ENCODE measurements around the gene ARHGAP9.

DNA sequence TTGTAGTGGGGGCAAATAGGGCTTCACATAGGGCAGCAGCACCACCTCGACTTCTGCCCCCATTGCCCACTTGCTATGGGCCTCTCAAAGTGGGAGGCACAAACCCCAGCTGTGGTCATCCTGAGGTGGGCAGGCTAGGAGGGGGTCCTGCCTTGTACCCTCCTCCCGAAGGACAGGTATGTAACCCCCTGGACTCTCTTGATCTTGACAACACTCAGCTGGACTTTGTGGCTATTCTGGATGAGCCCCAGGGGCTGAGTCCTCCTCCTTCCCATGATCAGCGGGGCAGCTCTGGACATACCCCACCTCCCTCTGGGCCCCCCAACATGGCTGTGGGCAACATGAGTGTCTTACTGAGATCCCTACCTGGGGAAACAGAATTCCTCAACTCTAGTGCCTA, 8.0 kb downstream of the ARHGAP9 start:
- TF ChIP-seq POLR2AphosphoS5 (IDR thresholded peaks at IDR 0.05; ENCODE audit: low read depth, low read length), result no peak
- TF ChIP-seq, protein P1, sequence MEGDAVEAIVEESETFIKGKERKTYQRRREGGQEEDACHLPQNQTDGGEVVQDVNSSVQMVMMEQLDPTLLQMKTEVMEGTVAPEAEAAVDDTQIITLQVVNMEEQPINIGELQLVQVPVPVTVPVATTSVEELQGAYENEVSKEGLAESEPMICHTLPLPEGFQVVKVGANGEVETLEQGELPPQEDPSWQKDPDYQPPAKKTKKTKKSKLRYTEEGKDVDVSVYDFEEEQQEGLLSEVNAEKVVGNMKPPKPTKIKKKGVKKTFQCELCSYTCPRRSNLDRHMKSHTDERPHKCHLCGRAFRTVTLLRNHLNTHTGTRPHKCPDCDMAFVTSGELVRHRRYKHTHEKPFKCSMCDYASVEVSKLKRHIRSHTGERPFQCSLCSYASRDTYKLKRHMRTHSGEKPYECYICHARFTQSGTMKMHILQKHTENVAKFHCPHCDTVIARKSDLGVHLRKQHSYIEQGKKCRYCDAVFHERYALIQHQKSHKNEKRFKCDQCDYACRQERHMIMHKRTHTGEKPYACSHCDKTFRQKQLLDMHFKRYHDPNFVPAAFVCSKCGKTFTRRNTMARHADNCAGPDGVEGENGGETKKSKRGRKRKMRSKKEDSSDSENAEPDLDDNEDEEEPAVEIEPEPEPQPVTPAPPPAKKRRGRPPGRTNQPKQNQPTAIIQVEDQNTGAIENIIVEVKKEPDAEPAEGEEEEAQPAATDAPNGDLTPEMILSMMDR (IDR thresholded peaks at IDR 0.05), result no peak
- TF ChIP-seq, protein P2, sequence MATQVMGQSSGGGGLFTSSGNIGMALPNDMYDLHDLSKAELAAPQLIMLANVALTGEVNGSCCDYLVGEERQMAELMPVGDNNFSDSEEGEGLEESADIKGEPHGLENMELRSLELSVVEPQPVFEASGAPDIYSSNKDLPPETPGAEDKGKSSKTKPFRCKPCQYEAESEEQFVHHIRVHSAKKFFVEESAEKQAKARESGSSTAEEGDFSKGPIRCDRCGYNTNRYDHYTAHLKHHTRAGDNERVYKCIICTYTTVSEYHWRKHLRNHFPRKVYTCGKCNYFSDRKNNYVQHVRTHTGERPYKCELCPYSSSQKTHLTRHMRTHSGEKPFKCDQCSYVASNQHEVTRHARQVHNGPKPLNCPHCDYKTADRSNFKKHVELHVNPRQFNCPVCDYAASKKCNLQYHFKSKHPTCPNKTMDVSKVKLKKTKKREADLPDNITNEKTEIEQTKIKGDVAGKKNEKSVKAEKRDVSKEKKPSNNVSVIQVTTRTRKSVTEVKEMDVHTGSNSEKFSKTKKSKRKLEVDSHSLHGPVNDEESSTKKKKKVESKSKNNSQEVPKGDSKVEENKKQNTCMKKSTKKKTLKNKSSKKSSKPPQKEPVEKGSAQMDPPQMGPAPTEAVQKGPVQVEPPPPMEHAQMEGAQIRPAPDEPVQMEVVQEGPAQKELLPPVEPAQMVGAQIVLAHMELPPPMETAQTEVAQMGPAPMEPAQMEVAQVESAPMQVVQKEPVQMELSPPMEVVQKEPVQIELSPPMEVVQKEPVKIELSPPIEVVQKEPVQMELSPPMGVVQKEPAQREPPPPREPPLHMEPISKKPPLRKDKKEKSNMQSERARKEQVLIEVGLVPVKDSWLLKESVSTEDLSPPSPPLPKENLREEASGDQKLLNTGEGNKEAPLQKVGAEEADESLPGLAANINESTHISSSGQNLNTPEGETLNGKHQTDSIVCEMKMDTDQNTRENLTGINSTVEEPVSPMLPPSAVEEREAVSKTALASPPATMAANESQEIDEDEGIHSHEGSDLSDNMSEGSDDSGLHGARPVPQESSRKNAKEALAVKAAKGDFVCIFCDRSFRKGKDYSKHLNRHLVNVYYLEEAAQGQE (IDR thresholded peaks at IDR 0.05; ENCODE audit: insufficient read depth in 1 of 2, low read depth in 2 of 2, low read length in 1 of 2), result no peak
